NCI-H1694 (cell line): ENCODE measurements around the gene VPS41.

Experiments used
- DNase-seq: peaks from one replicate; lab custom pipeline; 2025; lab: John Stamatoyannopoulos, UW

The VPS41 gene

GRCh38 chr7:38727184-38727940 lies 181.6 kb downstream of the VPS41 start:
- no peak for DNase-seq

- no peak for DNase-seq
Observed at GRCh38 chr7:38723327-38723726, 185.7 kb downstream of the VPS41 start.

GRCh38 chr7:38716397-38716796 lies 192.6 kb downstream of the VPS41 start:
- DNase-seq = no peak

- no peak for DNase-seq
Observed at GRCh38 chr7:38709123-38709522, 199.9 kb downstream of the VPS41 start.

- DNase-seq = no peak
Observed at GRCh38 chr7:38704751-38705150, 204.2 kb downstream of the VPS41 start.

- no peak for DNase-seq
Observed at GRCh38 chr7:38704041-38704547, 204.9 kb downstream of the VPS41 start.

GRCh38 chr7:38703093-38703492 lies 205.9 kb downstream of the VPS41 start:
- DNase-seq = no peak

GRCh38 chr7:38702002-38702535 lies 206.9 kb downstream of the VPS41 start:
- no peak for DNase-seq

GRCh38 chr7:38700116-38700515 lies 208.9 kb downstream of the VPS41 start:
- DNase-seq = no peak

- DNase-seq = no peak
Observed at GRCh38 chr7:38699471-38699870, 209.5 kb downstream of the VPS41 start.

GRCh38 chr7:38694326-38694725 lies 214.7 kb downstream of the VPS41 start:
- DNase-seq = no peak

GRCh38 chr7:38686888-38687287 lies 222.1 kb downstream of the VPS41 start:
- DNase-seq = no peak

GRCh38 chr7:38685851-38686250 lies 223.1 kb downstream of the VPS41 start:
- no peak for DNase-seq

GRCh38 chr7:38682606-38683005 lies 226.4 kb downstream of the VPS41 start:
- no peak for DNase-seq

GRCh38 chr7:38681882-38682281 lies 227.1 kb downstream of the VPS41 start:
- DNase-seq = peak; percentile 26

- no peak for DNase-seq
Observed at GRCh38 chr7:38679419-38679818, 229.6 kb downstream of the VPS41 start.

GRCh38 chr7:38678698-38679054 lies 230.3 kb downstream of the VPS41 start:
- DNase-seq = no peak

GRCh38 chr7:38677981-38678697 lies 230.9 kb downstream of the VPS41 start:
- no peak for DNase-seq

- DNase-seq = no peak
Observed at GRCh38 chr7:38675494-38676106, 233.4 kb downstream of the VPS41 start.

- DNase-seq = no peak
Observed at GRCh38 chr7:38674513-38674912, 234.5 kb downstream of the VPS41 start.

- DNase-seq = no peak
Observed at GRCh38 chr7:38673795-38674194, 235.2 kb downstream of the VPS41 start.
